H9 (cell line): ENCODE results near the gene CEP170B. TPM values are rescaled to one million over a fixed set of nuclear protein-coding genes. Genes with fewer than 3 reads are reported as not detected.

Source experiments
- DNase-seq: peaks from one replicate; pipeline ENCODE4 v3.0.0-alpha.2; 2017
- H2AFZ ChIP-seq: one replicate; pipeline ENCODE4 v1.6.1; 2013; ENCODE audit warnings: mild to moderate bottlenecking, low read length, control low read depth, moderate library complexity
- H2AK5ac ChIP-seq: 2 replicates; pipeline ENCODE4 v1.6.1; 2013; ENCODE audit warnings: low read length, control low read depth, mixed read lengths; ENCODE audit not compliant: insufficient read length
- H2BK120ac ChIP-seq: one replicate; pipeline ENCODE4 v1.6.1; 2013; ENCODE audit warnings: low read depth, mild to moderate bottlenecking, low read length, control low read depth, inconsistent platforms; ENCODE audit not compliant: poor library complexity, severe bottlenecking
- H2BK12ac ChIP-seq: 2 replicates; pipeline ENCODE4 v1.6.1; 2013; ENCODE audit warnings: low read length, control low read depth, mixed read lengths, low read depth; ENCODE audit not compliant: insufficient read length
- H2BK15ac ChIP-seq: 2 replicates; pipeline ENCODE4 v1.6.1; 2013; ENCODE audit warnings: low read depth, low read length, control low read depth
- H2BK20ac ChIP-seq: one replicate; pipeline ENCODE4 v1.6.1; 2013; ENCODE audit warnings: low read depth, mild to moderate bottlenecking, low read length, control low read depth, inconsistent platforms; ENCODE audit not compliant: poor library complexity, severe bottlenecking
- H2BK5ac ChIP-seq: 2 replicates; pipeline ENCODE4 v1.6.1; 2013; ENCODE audit warnings: low read length, control low read depth, mixed read lengths; ENCODE audit not compliant: insufficient read length
- H3K14ac ChIP-seq: 2 replicates; pipeline ENCODE4 v1.6.1; 2013; ENCODE audit warnings: low read length, control low read depth; ENCODE audit not compliant: insufficient read depth
- H3K18ac ChIP-seq: 2 replicates; pipeline ENCODE4 v1.6.1; 2013; ENCODE audit warnings: low read depth, mild to moderate bottlenecking, mixed read lengths, low read length, control low read depth; ENCODE audit not compliant: insufficient read length
- H3K23ac ChIP-seq: 2 replicates; pipeline ENCODE4 v1.6.1; 2013; ENCODE audit warnings: low read length, control low read depth, mixed read lengths, low read depth; ENCODE audit not compliant: insufficient read length
- H3K23me2 ChIP-seq: 2 replicates; pipeline ENCODE4 v1.6.1; 2013; ENCODE audit warnings: low read depth, mild to moderate bottlenecking, mixed read lengths, low read length, control low read depth; ENCODE audit not compliant: insufficient read length, poor library complexity, severe bottlenecking
- H3K27ac ChIP-seq: 2 replicates; pipeline ENCODE4 v1.5.1; 2013; ENCODE audit warnings: low read length, control low read depth, mixed read lengths, low read depth; ENCODE audit not compliant: insufficient read length
- H3K27me3 ChIP-seq: 2 replicates; pipeline ENCODE4 v1.6.1; 2013; ENCODE audit warnings: low read length, control low read depth, inconsistent platforms; ENCODE audit not compliant: insufficient read depth
- H3K4ac ChIP-seq: 2 replicates; pipeline ENCODE4 v1.6.1; 2013; ENCODE audit warnings: low read depth, mild to moderate bottlenecking, control low read depth, inconsistent platforms, low read length, moderate library complexity
- H3K4me1 ChIP-seq: 2 replicates; pipeline ENCODE4 v1.6.1; 2013; ENCODE audit warnings: low read length, control low read depth, inconsistent platforms; ENCODE audit not compliant: insufficient read depth
- H3K4me2 ChIP-seq: 2 replicates; pipeline ENCODE4 v1.6.1; 2013; ENCODE audit warnings: low read length, control low read depth, mixed read lengths; ENCODE audit not compliant: insufficient read length, insufficient read depth
- H3K56ac ChIP-seq: 2 replicates; pipeline ENCODE4 v1.6.1; 2013; ENCODE audit warnings: low read depth, mild to moderate bottlenecking, mixed read lengths, low read length, control low read depth; ENCODE audit not compliant: insufficient read length
- H3K79me1 ChIP-seq: 2 replicates; pipeline ENCODE4 v1.6.1; 2013; ENCODE audit warnings: low read depth, mild to moderate bottlenecking, moderate library complexity, low read length, control low read depth, inconsistent platforms; ENCODE audit not compliant: insufficient read depth, poor library complexity, severe bottlenecking
- H3K79me2 ChIP-seq: 2 replicates; pipeline ENCODE4 v1.6.1; 2013; ENCODE audit warnings: low read length, control low read depth, inconsistent platforms; ENCODE audit not compliant: insufficient read depth
- H3K9ac ChIP-seq: 2 replicates; pipeline ENCODE4 v1.6.1; 2013; ENCODE audit warnings: low read length, control low read depth, mixed read lengths; ENCODE audit not compliant: insufficient read length; ENCODE audit errors: extremely low read depth
- H3K9me3 ChIP-seq: one replicate; pipeline ENCODE4 v1.6.1; 2013; ENCODE audit warnings: low read depth, low read length, inconsistent platforms; ENCODE audit not compliant: control insufficient read depth
- H3T11ph ChIP-seq: one replicate; pipeline ENCODE4 v1.6.1; 2013; ENCODE audit warnings: mild to moderate bottlenecking, low read length, control low read depth, inconsistent platforms
- H4K20me1 ChIP-seq: one replicate; pipeline ENCODE4 v1.6.1; 2013; ENCODE audit not compliant: control insufficient read depth, insufficient read length, insufficient read depth
- H4K5ac ChIP-seq: 2 replicates; pipeline ENCODE4 v1.6.1; 2013; ENCODE audit warnings: low read depth, mild to moderate bottlenecking, mixed read lengths, low read length, control low read depth; ENCODE audit not compliant: insufficient read length
- H4K8ac ChIP-seq: replicated peaks from 2 replicates; pipeline ENCODE4 v1.6.1; 2013; ENCODE audit warnings: low read length, control low read depth, mixed read lengths, low read depth; ENCODE audit not compliant: insufficient read length
- H4K91ac ChIP-seq: 2 replicates; pipeline ENCODE4 v1.6.1; 2013; ENCODE audit warnings: low read depth, mild to moderate bottlenecking, moderate library complexity, mixed read lengths, low read length, control low read depth; ENCODE audit not compliant: insufficient read length
- H3K27ac Mint-ChIP-seq, 3 experiments: 2 replicates in 2 of 3; 3 replicates in 1 of 3; pipeline ENCODE4 v1.8.0; 2020 to 2021; ENCODE audit warnings: mixed read lengths in 3 of 3, mild to moderate bottlenecking in 1 of 3, moderate library complexity in 1 of 3
- H3K27me3 Mint-ChIP-seq: 2 replicates; pipeline ENCODE4 v1.8.0; 2021; ENCODE audit warnings: low read depth, mild to moderate bottlenecking, moderate library complexity, mixed read lengths
- H3K36me3 Mint-ChIP-seq, 3 experiments: 2 replicates in 2 of 3; 3 replicates in 1 of 3; pipeline ENCODE4 v1.8.0; 2020 to 2021; ENCODE audit warnings: low read depth in 3 of 3, mixed read lengths in 3 of 3; ENCODE audit not compliant: insufficient read depth in 1 of 3
- H3K4me1 Mint-ChIP-seq, 2 experiments: 2 replicates each; pipeline ENCODE4 v1.8.0; 2020; ENCODE audit warnings: mixed read lengths in 2 of 2
- H3K4me3 Mint-ChIP-seq, 2 experiments: 2 replicates in 1 of 2; 3 replicates in 1 of 2; pipeline ENCODE4 v1.8.0; 2020 to 2021; ENCODE audit warnings: mild to moderate bottlenecking in 2 of 2, mixed read lengths in 2 of 2, moderate library complexity in 1 of 2
- H3K9me3 Mint-ChIP-seq, 2 experiments: 2 replicates in 1 of 2; 3 replicates in 1 of 2; pipeline ENCODE4 v1.8.0; 2020; ENCODE audit warnings: mild to moderate bottlenecking in 2 of 2, mixed read lengths in 2 of 2, moderate library complexity in 1 of 2
- WGBS: extraction: QIAGEN DNeasy Blood & Tissue Kit; methylation state at CpG from one replicate; pipeline ENCODE4 v1.1.7; 2013; ENCODE audit warnings: missing lambda C conversion rate, low lambda C conversion rate, mixed read lengths; ENCODE audit not compliant: insufficient read length; ENCODE audit errors: extremely low coverage; 5-methylcytosine and 5-hydroxymethylcytosine counted together
- total RNA-seq: library from RNA; stranded (reverse); gene quantifications from 2 replicates; pipeline ENCODE4 v1.2.1, GENCODE V29; 2021
- TF ChIP-seq, protein P1 (sequence below): fragments of 200-600 bp; sonication (generic); conservative IDR thresholded peaks from 3 replicates; pipeline ENCODE4 v1.8.0; 2021; ENCODE audit warnings: antibody characterized with exemption, mild to moderate bottlenecking

The CEP170B gene
- total RNA-seq, 1 experiment from 2014 or later, result 28.8 TPM

- Histone ChIP-seq H2AFZ (no peak overlapping the region), H2BK5ac (no peak overlapping the region), H3K9me3 (no peaks in the 10 kb centered on the region), H3K14ac (no peak overlapping the region), H3K23me2 (no peaks in the 10 kb centered on the region), H3K4me2 (peak overlapping the region; percentile 36), H2BK15ac (no peak overlapping the region), H3K9ac (no peak overlapping the region), H4K20me1 (no peaks in the 10 kb centered on the region), H4K5ac (no peak overlapping the region), H2BK20ac (no peak overlapping the region), H3K79me2 (no peaks in the 10 kb centered on the region), H3K79me1 (no peaks in the 10 kb centered on the region), H3K4ac (no peak overlapping the region), H2BK120ac (no peak overlapping the region), H2BK12ac (no peak overlapping the region), H3K27ac (no peak overlapping the region), H3K27me3 (peaks cover 30% of the 10 kb centered on the region; the same call in 1 of the 2 replicates), H3K23ac (no peak overlapping the region), H3K18ac (no peak overlapping the region), H4K8ac (no peak overlapping the region), H3K4me1 (no peaks in the 10 kb centered on the region), H3T11ph (no peak overlapping the region), H4K91ac (no peak overlapping the region), H2AK5ac (no peak overlapping the region), H3K56ac (no peak overlapping the region)
- Mint-ChIP-seq H3K27ac (no peak overlapping the region), H3K9me3 (peaks cover 0 to 4% of the 10 kb centered on the region in 2 experiments; a peak in 2 of 5 replicates), H3K36me3 (no peaks in the 10 kb centered on the region), H3K4me3 (peak overlapping the region; percentile 54 to 81), H3K4me1 (peaks cover 2 to 12% of the 10 kb centered on the region in 2 experiments; a peak in 3 of 4 replicates), H3K27me3 (peaks cover 94% of the 10 kb centered on the region)
- peak; percentile 35 for DNase-seq
- TF ChIP-seq, protein P1, sequence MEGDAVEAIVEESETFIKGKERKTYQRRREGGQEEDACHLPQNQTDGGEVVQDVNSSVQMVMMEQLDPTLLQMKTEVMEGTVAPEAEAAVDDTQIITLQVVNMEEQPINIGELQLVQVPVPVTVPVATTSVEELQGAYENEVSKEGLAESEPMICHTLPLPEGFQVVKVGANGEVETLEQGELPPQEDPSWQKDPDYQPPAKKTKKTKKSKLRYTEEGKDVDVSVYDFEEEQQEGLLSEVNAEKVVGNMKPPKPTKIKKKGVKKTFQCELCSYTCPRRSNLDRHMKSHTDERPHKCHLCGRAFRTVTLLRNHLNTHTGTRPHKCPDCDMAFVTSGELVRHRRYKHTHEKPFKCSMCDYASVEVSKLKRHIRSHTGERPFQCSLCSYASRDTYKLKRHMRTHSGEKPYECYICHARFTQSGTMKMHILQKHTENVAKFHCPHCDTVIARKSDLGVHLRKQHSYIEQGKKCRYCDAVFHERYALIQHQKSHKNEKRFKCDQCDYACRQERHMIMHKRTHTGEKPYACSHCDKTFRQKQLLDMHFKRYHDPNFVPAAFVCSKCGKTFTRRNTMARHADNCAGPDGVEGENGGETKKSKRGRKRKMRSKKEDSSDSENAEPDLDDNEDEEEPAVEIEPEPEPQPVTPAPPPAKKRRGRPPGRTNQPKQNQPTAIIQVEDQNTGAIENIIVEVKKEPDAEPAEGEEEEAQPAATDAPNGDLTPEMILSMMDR, result no peak
- no CpG with 5 or more reads among the region's 42 CpGs for WGBS
Measured at GRCh38 chr14:104933746-104934733, 69.0 kb downstream of the CEP170B start.
